ENCODE results near the gene MATN1.

MATN1 gene

GRCh38 chr1:30665216-30666010, 58.0 kb downstream of the MATN1 start:
- no peak overlapping the region for H3K9ac ChIP-seq (ENCODE audit: low read length)
- peaks cover 32% of the 10 kb centered on the region for H3K4me1 ChIP-seq (ENCODE audit: control insufficient read depth, insufficient read depth, low read length)
- no peak overlapping the region for H3K4me3 ChIP-seq (ENCODE audit: low read length)
- H3K9me3 ChIP-seq (ENCODE audit: control insufficient read depth, low read length): no peaks in the 10 kb centered on the region
- DNase-seq (ENCODE audit: low read depth): no peak
- H3K36me3 ChIP-seq (ENCODE audit: control insufficient read depth, insufficient read depth, low read length, severe bottlenecking): no peaks in the 10 kb centered on the region
- H3K27me3 ChIP-seq (replicated peaks; ENCODE audit: control insufficient read depth, insufficient read depth, low read length): no peaks in the 10 kb centered on the region

- Histone ChIP-seq H3K27me3 (replicated peaks; ENCODE audit: control insufficient read depth, insufficient read depth, low read length) (no peaks in the 10 kb centered on the region), H3K4me3 (ENCODE audit: low read length) (no peak overlapping the region), H3K36me3 (ENCODE audit: control insufficient read depth, insufficient read depth, low read length, severe bottlenecking) (no peaks in the 10 kb centered on the region), H3K9ac (ENCODE audit: low read length) (no peak overlapping the region), H3K4me1 (ENCODE audit: control insufficient read depth, insufficient read depth, low read length) (peaks cover 20% of the 10 kb centered on the region), H3K9me3 (ENCODE audit: control insufficient read depth, low read length) (no peaks in the 10 kb centered on the region)
- DNase-seq (ENCODE audit: low read depth): no peak
Observed at GRCh38 chr1:30664103-30664755, 59.2 kb downstream of the MATN1 start.

GRCh38 chr1:30663596-30664091, 59.7 kb downstream of the MATN1 start:
- Histone ChIP-seq H3K4me1 (ENCODE audit: control insufficient read depth, insufficient read depth, low read length) (peaks cover 14% of the 10 kb centered on the region), H3K9ac (ENCODE audit: low read length) (no peak overlapping the region), H3K9me3 (ENCODE audit: control insufficient read depth, low read length) (no peaks in the 10 kb centered on the region), H3K36me3 (ENCODE audit: control insufficient read depth, insufficient read depth, low read length, severe bottlenecking) (no peaks in the 10 kb centered on the region), H3K27me3 (replicated peaks; ENCODE audit: control insufficient read depth, insufficient read depth, low read length) (no peaks in the 10 kb centered on the region), H3K4me3 (ENCODE audit: low read length) (no peak overlapping the region)
- DNase-seq (ENCODE audit: low read depth): no peak

DNA sequence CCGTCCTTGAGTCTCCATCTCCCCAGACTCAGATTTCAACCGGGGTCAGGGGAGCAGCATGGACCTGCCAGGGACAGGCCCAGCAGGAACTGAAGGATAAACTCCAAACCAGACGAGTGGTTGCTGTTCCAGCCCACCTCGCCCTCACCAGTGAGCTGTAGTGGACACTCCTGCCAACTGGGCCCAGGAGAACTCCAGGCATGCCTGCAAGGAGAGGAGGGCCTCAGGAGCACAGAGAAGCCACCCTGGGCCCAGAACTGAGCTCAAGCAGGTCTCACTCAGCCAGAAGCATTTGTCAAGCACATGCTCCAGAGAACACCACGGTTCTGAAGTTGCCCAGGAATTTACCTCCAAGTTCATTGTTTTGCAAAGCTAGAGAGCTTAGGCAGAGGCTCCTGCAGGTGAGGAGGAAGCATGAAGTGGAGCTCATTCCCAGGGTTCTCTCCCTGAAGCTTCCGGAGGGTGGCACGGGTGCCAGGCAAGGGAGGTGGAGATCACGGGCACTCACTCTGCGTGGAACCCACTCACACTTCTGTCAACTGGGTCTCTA, 61.0 kb downstream of the MATN1 start:
- Histone ChIP-seq H3K36me3 (ENCODE audit: control insufficient read depth, insufficient read depth, low read length, severe bottlenecking) (no peaks in the 10 kb centered on the region), H3K4me3 (ENCODE audit: low read length) (no peak overlapping the region), H3K27me3 (replicated peaks; ENCODE audit: control insufficient read depth, insufficient read depth, low read length) (no peaks in the 10 kb centered on the region), H3K9me3 (ENCODE audit: control insufficient read depth, low read length) (no peaks in the 10 kb centered on the region), H3K4me1 (ENCODE audit: control insufficient read depth, insufficient read depth, low read length) (peaks cover 3% of the 10 kb centered on the region), H3K9ac (ENCODE audit: low read length) (no peak overlapping the region)
- no peak for DNase-seq (ENCODE audit: low read depth)

GRCh38 chr1:30661311-30661710, 62.1 kb downstream of the MATN1 start:
- Histone ChIP-seq H3K36me3 (ENCODE audit: control insufficient read depth, insufficient read depth, low read length, severe bottlenecking) (no peaks in the 10 kb centered on the region), H3K27me3 (replicated peaks; ENCODE audit: control insufficient read depth, insufficient read depth, low read length) (no peaks in the 10 kb centered on the region), H3K4me3 (ENCODE audit: low read length) (no peak overlapping the region), H3K4me1 (ENCODE audit: control insufficient read depth, insufficient read depth, low read length) (no peaks in the 10 kb centered on the region), H3K9me3 (ENCODE audit: control insufficient read depth, low read length) (no peaks in the 10 kb centered on the region), H3K9ac (ENCODE audit: low read length) (no peak overlapping the region)
- no peak for DNase-seq (ENCODE audit: low read depth)
